GM18873 (cell line): Measurements from ENCODE around the gene MAGT1.
"Not testable (repeated sequence)": the region's sequence is repeated elsewhere in the genome, so short reads cannot be mapped to it uniquely, and the experiment has no call there.

Experiments used
- ATAC-seq: cut with Tn5 transposase; IDR thresholded peaks from one replicate; pipeline ENCODE4 v1.9.1; 2021; ENCODE audit warnings: mild to moderate bottlenecking, moderate library complexity, moderate number of reproducible peaks; ENCODE audit not compliant: unreplicated experiment, low FRiP score

Gene MAGT1

DNA sequence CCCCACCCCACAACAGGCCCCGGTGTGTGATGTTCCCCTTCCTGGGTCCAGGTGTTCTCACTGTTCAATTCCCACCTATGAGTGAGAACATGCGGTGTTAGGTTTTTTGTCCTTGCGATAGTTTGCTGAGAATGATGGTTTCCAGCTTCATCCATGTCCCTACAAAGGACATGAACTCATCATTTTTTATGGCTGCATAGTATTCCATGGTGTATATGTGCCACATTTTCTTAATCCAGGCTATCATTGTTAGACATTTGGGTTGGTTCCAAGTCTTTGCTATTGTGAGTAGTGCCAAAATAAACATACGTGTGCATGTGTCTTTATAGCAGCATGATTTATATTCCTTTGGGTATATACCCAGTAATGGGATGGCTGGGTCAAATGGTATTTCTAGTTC is 13.8 kb downstream of the MAGT1 start:
- ATAC-seq, result not testable (repeated sequence)

DNA sequence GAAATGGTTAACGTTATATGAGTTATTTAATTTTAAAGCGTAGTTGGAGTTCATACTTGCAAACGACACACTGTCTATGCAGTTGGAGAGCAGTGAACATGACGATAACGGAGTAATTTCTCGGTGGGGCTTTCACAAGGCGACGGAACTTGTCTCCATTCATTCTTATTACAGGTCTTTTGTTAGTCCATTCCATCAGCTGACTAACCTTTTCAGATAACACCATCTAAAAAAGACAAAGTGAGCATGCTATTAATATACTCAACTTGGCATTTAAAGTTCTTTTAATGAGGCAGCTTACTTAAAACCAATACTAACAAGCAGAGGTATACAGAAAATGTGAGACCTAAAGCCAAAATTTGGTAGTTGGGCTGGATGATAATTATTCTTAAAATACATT is 19.9 kb downstream of the MAGT1 start:
- ATAC-seq, result no peak

DNA sequence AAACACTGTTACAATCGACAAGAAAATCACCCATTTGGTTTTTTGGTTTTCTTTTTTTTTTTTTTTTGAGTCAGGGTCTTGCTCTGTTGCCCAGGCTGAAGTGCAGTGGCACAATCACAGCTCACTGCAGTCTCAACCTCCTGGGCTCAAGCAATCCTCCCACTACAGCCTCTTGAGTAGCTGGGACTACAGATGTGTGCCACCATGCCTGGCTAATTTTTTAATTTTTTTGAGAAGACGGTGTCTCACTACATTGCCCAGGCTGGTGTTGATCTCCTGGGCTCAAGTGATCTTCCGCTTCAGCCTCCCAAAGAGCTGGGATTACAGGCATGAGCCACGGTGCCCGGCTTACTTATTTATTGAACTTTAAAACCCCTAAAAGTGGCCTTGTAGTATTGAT is 63.7 kb downstream of the MAGT1 start:
- not testable (repeated sequence) for ATAC-seq

DNA sequence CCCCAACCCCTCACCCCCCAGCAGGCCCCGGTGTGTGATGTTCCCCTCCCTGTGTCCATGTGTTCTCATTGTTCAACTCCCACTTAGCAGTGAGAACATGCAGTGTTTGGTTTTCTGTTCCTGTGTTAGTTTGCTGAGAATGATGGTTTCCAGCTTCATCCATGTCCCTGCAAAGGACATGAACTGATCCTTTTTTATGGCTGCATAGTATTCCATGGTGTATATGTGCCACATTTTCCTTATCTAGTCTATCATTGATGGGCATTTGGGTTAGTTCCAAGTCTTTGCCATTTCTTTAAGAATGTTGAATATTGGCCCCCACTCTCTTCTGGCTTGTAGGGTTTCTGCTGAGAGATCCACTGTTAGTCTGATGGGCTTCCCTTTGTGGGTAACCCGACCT is 73.2 kb downstream of the MAGT1 start:
- ATAC-seq, result not testable (repeated sequence)

DNA sequence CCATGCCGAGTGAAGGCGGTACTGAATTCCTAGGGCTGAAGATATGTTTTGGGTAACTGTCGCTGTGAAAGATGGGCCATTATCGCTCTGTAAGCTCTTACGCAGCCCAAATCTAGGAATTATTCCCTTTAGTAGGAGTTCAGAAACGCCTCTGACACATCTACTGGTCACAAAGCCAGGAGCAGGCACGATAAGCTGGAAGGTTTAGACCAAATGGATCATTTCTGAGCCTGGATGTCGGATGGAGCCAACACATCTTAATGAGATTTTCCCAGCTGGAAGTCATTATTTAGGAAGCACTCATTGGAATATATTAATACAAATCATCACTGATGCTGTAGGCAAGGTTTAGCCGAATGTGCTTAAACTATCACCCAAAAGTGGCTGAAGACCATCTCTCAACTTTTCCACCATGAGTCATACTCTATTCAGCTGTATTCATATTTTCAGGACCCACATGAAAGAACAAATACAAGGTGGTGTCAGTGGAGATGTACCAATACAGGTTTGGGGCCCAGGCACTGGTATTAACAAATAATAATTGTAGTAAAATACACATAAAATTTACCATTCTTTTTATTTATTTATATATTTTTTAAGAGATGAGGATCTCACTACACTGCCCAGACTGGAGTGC is 75.0 kb downstream of the MAGT1 start:
- ATAC-seq, result no peak

DNA sequence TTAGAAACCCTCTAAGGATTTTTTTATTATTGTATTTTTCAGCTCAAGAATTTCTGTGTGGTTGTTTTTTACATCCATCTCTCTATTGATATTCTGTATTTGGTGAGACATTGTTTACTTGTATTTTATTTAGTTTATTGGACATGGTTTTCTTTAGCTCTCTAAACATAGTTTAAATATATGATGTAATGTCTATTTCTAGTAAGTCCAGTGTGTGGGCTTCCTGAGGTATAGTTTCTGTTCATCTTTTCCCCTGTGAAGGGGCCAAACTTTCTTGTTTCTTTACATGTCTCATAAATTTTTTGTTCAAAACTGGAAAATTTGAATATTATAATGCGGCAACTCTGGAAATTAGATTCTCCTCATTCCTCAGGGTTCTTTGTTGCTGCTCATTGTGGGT is 81.0 kb downstream of the MAGT1 start:
- no peak for ATAC-seq

DNA sequence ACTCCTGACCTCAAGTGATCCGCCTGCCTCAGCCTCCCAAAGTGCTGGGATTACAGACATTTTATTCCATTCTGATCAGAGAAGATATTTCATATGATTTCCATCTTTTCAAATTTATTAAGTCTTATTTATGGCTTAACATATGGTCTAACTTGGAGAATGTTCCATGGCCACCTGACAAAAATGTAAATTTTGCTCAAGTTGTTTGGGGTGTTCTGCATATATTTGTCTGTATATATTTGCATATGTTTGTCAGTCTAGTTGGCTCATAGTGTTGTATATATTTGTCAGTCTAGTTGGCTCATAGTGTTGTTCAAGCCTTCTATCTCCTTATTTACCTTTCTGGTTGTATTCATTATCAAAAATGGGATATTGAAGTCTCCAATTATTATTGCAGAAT is 93.0 kb downstream of the MAGT1 start:
- no peak for ATAC-seq

DNA sequence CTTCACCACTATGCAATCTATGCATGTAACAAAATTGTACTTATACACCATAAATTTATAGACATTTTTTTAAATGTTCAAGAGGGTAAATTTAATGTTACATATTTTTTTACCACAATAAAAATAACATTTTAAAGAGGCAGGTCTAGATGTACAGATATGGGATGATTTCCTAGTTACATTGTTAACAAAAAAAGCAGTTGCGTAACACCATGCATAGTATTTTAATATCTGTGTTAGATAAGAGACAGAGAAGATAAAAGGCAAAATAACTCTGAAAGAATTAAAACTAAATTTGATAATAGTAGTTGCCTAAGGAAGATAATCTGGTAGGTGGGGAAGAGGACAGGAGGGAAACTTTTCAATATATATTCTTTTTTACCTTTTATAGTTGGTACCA is 100.1 kb downstream of the MAGT1 start:
- no peak for ATAC-seq

DNA sequence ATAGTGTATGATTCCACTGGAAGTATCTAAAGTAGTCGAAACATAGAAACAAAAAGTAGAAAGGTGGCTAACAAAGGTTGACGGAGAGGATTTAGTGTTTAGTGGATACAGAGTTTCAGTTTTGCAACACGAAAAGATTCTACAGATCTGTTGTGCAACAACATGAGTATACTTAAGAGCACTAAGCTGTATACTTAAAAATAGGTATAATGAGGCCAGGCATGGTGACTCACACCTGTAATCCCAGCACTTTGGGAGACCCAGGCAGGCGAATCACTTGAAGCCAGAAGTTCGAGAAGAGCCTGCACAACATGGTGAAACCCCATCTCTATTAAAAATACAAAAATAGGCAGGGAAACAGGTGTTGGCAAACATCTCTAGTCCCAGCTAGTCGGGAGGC is 101.3 kb downstream of the MAGT1 start:
- ATAC-seq, result no peak

DNA sequence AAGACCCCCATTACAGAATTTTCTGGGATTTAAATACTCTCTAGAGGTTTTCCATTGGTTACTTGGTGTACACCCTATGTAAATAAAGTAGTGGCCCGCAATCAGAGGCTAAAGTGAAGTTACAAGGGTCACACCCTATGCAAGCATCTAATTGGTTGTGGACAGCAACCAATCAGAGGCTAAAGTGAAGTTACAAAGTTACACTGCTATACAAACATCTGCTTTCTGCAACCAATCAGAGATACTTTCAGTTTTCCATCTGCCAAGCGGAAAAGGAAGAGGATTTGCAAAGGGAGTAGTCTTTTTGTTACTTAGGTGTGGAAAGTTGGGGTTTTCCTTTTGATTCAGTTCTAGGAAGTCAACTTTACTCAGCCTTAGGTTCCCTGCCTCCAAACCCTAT is 107.2 kb downstream of the MAGT1 start:
- ATAC-seq, result no peak

DNA sequence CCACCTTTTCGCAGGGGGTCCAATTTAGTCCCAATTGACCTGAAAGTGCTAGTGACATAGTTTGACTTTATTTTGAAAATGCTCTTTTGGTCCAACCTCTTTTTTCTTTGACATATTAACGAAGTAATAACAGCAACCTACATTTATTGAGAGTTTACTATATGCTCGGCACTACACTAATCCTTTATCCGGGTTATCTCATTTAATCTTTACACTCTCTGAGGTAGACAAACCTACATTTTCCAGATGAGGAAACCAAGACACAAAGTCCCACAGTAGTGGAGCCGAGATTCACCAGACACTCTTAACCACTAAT is 108.9 kb downstream of the MAGT1 start:
- no peak for ATAC-seq

DNA sequence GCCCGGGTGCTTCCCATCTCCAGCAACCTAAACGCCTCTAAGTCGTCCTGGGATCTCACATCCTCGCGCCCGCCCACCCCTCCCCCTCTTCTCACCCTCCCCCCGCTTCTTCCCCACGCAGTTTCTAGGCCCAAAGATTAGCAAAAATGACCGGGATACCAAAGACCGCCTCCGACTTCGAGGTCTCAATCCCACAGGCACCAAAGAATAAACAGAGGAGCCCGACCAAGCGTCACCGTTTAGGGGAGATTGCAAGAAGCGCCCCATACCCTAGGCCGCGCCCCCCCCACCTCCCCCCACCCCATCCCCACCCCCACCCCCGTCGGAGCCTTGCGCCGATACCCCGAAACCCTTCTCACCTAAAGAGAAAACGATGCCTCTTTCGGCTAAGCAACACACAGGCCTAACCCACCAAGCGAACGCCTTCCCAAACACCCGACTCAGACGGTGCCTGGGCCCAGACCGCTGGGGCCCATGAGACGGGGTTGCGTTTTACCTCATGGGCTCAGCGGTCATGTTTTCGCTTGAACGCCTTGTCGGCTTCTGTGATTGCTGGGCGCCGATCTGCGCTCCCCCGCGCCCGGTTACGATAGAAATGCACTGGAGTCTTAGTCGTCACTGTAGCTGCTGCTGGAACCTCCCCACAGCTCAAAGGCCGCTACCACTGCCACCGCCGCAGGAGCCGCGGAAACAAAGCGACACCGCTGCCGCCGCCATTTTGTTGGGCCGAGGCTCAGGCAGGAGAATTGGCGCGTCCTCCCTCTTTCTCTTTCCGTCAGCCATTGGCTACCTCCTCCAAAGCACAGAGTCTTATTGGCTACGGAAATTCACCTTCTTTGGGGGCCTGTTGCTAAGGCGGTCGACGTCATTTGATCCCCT is 109.5 kb downstream of the MAGT1 start, which contains the start of gene ATRX:
Gene ATRX, minus strand, starts transcription at position 731 of the 879 bp plus-strand sequence. Its CDS starts 215 bp downstream, at position 516.
- ATAC-seq, result peak; percentile 94

DNA sequence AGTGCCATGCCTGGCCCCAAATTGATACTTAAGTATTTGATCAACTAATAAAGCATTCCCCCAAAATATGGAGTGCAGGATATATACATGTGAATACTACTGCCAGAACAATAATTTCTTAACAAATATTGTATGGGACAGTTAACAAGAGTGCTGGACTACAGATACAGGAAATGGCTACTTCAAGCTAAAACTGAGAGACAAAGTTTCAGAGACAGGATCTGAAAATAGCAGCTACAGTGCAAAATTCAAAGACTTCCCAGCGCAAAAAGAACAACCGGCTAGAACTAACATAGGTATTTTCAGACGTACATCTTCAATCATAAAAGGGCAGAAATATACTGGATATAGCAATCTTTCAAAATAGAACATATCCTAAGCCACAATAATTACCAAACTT is 115.5 kb downstream of the MAGT1 start:
- ATAC-seq, result no peak

DNA sequence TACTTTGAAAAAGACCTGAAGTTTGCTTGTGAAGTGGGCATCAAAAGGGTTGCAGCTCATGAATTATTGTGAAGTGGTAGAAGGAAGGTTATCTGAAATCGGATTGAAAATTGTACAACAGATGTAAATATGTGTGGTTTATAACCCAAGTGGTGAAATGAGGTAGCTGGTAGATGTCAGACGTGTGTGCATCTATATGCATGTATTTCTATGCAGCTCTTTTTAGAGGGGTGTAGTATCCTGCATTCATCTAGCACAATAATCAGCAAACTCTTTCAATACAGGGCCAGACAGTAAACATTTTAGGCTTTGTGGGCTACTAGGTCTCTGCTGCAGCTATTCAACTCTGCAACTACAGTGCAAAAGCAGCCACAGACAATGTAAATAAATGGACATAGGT is 118.6 kb downstream of the MAGT1 start:
- ATAC-seq, result no peak
